HL-60/S4 treated with phorbol 12-myristate 13-acetate at 8.2 ng/mL for 4 days and 3 days (cell line): ENCODE results near the gene PCSK4.
"Not testable (repeated sequence)": the region's sequence is repeated elsewhere in the genome, so short reads cannot be mapped to it uniquely, and the experiment has no call there.

Source experiments
- in situ Hi-C: fragments of 300-500 bp; cut with MboI; formaldehyde crosslinking; loops from 2 replicates; pipeline ENCODE4 v1.15.0; 2022; ENCODE audit warnings: low sequenced_read_pairs

PCSK4 gene

DNA sequence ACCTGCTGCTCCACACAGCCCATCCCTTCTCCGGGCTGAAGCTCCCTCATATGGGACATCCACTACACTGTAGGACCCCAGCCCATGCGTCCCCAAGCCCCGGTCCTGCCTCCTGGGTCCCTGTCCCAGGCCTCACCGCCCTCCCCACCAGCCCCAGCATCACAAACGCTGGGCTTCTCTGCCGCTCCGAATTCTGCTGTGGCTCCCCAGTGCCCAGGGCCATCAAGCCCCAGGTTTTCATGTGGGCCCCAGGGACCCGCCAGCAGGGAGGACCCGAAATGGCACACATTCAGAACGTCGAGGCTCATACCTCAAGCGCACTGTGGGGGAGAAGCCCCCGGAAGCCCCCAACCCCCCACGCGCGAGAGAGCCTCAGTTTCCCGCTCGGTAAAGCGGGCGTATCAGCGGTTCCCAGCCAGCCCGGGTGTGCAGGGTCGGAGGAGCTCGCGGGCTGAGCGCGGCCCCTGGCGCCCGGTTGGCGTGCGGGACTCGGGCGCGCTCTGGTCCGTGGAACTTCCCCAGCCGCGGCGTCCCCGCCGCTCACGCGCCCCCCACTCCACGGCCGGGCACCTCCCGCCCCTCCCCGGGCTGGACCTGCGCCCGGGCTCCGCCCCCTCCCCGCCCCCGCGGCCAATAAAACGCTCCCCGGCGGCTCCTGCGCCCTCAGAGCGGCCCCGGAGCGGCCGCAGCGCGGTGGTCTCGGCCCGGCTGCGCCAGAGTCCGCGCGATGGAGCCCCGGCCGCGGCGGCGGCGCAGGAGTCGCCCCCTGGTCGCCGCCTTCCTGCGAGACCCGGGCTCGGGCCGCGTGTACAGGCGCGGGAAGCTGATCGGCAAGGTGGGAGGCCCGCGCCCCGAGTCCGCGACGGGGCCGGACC lies 33.5 kb upstream of the PCSK4 start, which contains the start of gene PLK5:
Gene PLK5 (plus strand): TSS at position 666 of the 875 bp plus-strand sequence. CDS start 2,920 bp downstream, outside the sequence.
- in situ Hi-C loops = no loop called here

DNA sequence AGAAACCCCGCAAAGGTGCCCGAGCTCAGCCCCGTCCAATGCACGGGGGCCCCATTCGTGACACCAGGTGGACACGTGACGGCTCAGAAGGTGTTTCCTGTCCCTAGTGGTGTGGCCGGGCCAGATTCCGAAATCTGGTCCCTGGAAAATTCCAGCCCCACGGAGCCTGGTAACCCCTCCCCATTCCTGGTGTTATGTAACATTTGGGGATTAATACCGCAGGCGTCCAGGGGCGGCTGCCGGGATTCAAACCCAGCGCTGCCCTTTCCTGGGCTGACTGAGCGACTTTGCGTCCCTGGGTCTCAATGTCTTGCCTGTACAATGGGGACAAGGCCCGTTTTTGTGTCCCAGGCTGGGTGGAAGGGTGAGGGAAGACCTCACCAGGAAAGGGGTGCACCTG lies 32.7 kb upstream of the PCSK4 start:
- in situ Hi-C loops = no loop called here

DNA sequence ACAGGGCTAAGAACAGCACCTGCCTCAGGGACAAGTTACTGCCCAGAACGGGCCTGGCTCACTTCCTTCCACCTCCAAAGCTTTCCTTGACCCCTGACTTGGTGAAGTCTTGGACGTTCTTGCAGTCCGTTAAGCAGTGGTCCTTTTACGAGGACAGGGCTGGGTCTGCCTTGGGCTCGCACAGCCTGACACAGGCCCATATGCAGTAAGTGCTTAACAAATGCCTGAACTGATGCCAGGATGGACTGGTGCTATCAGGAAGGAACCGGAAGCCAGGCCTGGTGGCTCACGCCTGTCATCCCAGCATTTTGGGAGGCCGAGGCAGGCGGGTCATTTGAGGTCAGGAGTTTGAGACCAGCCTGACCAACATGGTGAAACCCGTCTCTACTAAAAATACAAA lies 31.9 kb upstream of the PCSK4 start:
- in situ Hi-C loops = no loop called here

DNA sequence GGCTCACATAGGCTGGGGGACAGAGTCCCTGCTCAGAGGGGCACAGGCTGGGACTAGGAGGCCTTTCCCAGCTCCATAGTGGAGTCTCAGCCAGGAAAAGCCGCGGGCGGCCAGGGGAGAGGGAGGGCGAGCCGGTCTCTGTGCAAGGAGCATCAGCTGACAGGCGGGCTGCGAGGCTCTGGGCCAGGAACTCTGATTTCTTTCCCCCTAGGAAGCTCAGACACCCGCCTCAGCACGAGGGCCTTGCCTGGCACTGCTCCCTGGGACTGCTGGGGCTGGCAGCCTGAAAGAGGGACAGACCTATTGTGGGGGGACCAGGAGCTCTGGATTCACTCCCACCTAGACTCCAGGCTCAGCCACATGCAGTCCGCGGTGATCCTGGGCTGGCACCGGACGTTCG lies 31.5 kb upstream of the PCSK4 start:
- in situ Hi-C loops = no loop called here

DNA sequence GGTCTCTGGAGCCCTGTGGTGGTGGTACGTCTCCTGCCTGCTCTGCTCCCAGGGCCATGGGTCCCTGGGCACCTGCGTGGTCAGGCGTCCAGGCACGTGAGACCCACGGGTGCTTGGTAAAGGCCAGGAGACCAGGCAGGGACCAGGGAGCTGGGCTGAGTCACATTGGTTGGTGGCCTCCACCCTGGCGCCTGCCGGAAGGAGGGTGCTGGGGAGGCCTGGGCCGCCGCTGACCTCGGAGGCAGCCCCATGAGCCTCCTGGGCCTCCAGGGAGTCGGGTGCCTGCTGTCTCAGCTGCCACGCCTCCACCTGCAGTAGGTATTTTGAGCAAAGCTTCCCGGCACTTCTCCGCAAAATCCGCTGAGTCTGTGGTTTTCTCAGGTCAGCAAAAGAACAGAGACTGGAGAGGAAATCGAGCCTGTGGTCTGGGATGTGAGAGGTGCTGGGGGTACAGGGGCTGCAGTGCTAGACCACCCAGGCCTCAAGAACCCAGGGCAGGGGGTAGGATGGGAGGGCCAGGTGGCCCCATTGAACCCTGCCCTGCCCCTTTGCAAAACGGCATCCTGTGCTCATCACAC lies 30.1 kb upstream of the PCSK4 start:
- in situ Hi-C loops = no loop called here

DNA sequence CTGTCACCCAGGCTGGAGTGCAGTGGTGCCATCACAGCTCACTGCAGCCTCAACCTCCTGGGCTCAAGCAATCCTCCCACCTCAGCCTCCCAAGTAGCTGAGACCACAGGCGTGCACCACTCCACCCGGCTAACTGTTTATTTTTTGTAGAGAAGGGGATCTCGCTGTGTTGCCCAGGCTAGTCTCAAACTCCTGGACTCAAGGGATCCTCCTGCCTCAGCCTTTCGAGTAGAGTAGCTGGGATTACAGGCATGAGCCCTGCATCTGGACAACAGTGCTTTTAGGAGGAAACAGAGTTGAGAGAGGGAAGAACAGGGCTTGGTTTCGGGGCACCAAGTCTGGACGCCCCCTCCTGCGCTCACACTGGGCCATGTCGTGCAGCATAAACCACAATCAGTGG lies 29.7 kb upstream of the PCSK4 start:
- in situ Hi-C loops = not testable (repeated sequence)

DNA sequence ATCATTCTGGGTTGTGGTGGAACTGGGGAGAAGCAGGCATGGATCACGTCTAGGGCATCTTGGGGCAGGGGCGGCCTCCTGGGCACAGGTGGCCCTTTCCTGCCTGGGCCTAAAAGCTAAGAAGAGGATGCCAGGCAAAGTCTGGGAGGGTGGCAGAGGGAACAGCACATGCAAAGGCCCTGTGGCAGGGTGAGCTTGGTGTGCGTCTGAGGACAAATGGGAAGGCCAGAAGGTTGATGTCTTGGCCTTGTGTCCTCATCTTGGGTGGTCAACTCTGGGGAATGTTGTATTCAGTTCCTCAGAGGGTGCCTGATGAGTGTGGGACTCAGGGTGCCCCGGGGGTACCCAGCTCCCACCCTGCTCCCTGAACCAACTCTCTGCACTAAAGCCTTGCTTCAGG lies 28.3 kb upstream of the PCSK4 start:
- in situ Hi-C loops = no loop called here

DNA sequence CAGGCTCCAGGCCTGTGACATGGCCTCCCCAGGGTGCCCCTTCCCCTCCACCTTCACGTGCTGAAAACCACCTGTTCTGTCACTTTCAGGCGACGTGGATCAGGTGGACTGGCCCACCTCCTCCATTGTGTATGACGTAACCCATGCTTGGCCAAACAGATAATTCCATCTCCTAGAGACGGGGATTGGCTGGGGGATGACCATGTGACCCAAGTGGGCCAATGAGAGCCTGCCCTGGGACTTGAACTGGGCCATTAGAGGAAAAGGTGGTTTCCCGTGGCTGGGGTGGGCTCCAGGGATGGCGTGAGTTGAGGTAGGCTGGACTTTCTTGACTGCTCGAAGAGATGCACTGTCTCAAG lies 26.2 kb upstream of the PCSK4 start:
- in situ Hi-C loops = no loop called here

DNA sequence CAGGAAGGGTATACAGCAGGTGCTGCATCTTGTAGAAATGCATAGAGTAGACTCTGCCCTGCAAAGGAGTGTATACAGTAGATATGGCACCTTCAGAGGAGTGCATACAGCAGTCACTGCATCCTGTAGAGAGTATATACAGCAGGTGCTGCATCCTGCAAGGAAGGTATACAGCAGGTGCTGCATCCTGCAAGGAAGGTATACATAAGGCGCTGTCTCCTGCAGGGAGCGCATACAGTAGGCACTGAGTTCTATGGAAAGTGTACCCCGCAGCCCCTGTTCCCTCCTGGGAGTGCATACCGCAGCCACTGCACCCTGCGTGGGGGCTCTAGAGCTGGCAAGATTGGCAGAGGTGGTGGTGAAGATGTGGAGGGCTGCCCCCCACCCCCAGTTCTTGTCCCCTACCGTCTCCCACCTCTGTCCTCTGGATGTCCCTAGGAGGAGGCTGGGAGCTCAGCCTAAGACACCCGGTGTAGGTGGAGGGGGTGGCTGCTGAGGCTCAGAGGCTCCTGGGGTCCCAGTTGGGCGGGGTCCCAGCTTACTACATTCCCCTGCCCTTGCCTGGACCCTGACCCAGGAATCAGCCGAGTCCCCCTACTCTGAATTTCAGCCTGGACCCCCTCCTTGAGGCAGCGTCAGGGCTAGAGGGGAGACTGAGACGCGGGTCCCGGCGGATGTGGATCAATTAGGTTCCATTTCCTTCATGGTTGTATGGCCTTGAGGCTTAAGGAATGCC lies 25.0 kb upstream of the PCSK4 start:
- in situ Hi-C loops = no loop called here

DNA sequence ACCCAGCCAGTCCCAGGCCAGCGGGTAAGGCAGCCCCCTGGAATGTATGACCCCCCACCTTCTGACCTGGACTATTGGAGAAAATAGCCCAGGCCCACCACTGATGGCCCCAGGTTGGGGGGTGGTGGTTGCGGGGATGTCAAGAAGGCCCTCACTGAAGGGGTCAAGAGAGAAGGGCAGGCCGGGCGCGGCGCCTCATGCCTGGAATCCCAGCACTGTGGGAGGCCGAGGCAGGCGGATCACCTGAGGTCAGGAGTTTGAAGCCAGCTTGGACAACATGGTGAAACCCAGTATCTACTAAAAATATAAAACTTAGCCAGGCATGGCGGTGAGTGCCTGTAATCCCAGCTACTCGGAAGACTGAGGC lies 24.1 kb upstream of the PCSK4 start:
- in situ Hi-C loops = no loop called here

DNA sequence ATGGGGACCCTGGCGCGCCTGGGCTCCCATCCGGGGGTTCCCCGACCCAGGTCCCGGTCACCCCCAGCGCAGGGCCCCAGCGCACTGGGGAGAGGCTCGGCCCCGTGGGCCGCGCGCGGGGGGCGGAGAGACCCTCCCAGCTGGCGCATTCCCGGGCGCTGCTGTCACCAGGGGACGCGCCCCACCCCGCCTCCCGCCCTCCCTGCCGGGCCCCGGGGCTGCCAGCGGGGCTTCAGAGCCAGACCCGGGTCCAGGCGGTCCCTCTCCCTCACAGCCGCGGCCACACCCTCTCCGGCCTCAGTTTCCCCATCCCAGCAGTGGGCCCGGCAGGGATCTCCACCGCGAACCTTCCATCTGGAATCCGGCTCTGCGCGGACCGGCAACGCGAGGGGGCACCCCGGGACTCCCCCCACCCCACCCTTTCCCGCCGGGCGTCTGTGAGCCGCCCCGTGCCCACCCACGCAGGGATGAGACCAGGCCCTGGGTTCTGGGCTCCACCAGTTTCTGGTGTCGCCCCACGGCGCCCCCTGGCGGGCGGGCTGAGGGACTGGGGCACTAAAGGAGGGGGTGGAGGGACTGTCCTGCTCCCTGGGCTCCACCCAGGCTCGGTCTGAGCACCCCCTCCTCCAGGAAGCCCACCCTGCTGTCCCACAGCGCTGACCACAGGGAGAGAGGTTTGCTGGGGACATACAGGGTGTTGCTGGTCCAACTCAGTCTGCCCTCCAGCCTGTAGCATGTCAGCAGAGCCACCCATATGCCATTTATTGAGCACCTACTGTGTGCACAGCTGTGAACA lies 23.5 kb upstream of the PCSK4 start:
- in situ Hi-C loops = no loop called here

DNA sequence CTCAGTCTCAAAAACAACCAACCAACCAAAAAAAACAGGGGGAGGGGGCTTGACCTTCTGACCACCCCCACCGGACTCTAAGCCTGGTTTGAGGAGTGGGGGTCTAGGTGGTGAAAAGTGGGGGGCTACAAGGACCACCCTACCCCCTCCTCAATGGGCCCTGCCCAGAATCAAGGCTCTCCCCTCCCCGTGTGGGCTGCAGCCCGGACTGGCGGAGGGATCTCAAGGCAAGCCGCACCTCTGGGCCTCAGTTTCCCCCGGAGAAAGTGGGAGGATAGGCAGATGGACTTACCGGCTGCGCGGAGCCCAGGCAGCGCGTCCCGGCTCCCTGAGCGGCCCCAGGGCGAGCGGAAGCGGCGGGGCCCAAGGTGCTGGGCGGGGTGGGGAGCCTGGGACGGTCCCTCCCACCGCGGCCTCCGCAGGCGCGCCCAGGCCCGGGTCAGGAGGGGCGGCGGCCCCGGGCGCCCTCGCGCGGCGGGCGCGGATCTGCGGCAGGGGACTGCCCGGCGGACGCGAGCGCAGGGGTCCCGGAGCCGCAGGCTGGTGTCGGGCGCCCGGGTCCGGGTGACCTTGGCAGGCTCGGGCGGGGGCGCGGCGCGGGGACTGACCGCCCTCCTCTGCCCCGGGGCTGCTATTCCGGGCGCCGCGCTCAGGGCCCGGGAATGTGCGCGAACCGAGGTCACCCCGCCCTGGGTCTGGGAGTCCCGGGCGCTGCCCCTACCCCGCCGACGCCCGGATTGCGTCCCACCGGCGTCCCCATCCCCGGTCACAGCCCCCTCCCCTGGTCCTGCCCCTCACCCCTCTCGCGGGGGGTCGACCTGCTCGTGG lies 22.7 kb upstream of the PCSK4 start, which contains the start of gene ADAMTSL5:
Gene ADAMTSL5 (minus strand): TSS at position 349 of the 828 bp plus-strand sequence. CDS start 2,076 bp downstream, outside the sequence.
- in situ Hi-C loops = no loop called here

DNA sequence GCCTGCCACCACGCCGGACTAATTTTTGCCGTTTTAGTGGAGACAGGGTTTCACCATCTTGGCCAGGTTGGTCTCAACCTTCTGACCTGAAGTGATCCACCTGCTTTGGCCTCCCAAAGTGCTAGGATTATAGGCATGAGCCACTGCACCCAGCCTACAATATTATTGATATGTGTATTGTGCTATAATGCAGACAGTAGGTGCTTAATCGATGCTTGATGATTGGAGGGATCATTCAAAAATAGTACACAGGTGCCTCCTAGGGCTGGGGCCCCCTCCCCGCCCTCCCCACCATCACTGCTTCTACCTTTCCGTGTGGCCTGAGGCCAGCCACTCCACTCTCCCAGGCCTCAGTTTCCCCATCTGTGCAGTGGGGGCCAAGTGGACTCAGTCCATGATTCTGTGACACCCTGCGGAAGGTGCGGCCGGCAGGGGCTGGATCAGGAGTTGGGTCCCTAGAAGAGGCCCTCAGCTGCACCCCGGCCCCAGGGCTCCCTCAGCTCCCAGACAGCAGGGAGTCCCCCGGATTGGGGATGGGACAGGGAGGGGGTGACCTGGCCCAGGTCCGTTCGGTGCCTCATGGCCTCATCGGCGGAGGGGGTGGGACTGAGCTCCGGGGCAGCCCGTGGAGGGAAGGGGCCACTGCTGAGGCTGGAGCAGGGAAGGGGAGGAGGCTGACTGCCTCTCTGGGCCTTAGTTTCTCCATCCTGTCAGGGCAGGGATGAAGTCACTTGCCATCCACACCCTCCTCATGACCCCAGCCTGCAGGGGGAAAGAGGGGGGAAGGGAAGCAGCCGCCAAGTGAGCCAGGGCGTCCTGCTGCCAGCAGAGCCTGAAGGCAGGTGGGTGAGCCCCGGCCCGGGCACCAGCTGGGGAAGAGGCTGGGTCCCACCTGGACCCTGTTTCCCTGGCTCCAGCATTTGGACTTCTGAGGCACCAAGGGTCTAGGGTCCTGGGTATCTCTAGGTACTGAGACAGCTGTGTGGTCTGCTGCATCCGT lies 21.5 kb upstream of the PCSK4 start:
- in situ Hi-C loops = no loop called here

DNA sequence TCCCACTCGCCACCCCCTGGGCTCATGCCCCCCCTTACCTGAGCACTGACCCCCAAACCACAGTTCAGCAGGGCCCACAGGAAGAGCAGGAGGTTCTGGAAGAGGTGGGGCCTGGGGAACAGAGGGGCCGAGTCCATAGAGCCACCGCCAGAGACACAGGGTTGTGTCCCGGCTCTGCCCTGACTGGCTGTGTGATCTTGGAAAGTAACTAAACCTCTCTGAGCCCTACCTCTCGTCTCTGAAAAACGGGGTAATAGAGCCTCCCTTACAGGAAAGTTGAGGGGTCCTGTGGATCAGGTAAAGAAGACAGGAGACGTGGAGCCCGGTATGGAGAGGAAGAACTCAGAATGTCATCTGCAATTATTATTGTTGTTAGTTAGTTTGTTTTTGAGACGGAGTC lies 20.7 kb upstream of the PCSK4 start:
- in situ Hi-C loops = no loop called here

DNA sequence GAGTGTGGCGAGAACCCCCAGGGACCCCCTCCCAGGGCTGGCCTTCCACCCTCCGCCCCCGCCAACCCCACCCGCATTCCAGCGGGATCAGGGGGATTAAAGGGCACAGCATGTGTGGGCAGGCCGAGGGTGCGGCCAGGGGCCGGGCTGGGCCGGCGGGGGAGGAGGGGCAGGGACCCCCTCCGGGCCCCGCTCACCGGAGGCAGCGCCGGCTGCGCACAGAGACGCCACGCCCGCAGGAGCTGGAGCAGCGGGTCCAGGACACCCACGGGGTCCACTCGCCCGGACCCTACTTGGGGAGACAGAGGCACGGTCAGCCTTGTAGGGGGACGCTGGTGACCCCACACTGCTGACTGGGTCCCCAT lies 20.3 kb upstream of the PCSK4 start:
- in situ Hi-C loops = no loop called here

DNA sequence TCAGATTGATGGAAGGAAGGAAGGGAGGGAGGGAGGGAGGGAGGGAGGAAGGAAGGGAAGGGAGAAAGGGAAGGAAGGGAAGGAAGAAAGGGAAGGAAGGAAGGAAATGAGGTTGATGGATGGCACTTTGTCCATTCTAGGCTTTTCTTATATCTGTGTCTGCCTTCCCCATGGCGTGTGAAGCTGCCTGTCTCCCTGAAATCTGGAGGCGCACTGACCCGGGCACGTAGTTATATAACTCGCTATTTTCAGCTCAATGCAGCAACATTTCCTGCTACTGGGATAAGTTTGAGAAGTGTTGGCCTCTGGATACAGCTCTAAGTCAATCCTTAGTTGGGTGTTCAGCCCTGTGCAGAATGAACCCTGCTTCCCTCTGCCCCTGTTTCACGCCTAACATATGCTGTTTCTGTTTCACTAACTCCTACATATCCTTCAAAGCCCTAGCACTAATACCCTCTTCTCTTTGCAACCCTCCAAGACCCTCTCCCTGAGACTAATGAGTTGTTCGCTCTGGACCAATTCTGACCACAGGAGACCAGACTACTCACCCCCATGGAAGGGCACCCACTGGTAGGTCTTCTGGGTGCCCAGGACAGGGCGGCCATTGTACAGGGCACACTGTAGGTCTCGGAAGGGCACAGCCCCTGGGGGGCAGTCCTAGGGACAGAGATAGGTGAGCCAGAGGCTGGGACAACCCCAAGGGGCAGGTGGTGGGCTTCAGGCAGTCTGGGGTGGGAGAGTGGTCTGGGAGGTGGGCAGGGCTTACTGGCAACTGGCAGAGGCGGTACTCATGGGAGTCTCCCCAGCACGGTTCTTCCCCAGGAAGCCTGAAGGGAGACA lies 19.7 kb upstream of the PCSK4 start:
- in situ Hi-C loops = no loop called here

DNA sequence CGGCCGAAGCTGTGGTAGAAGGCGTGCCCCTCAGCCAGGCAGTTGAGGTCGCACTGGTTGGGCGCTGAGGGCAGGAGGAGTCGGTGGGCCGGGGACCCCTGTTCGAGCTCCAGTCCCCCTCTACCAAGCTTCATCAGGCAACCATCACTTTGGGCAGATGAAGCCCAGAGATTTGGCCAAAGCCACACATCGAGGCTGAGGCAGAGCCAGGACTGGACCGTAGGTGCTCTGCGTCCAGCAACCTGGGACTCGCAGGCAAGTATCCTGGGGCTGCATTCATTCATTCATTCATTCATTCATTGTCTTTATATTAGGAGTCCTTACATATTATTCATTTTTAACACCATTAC lies 18.3 kb upstream of the PCSK4 start:
- in situ Hi-C loops = no loop called here
